Stimulated activated CD4-positive, alpha-beta T cell treated with anti-CD3 and anti-CD28 coated beads, Interleukin-2, amount 100 ng/mL, for 4 hours (primary cell): ENCODE data around the gene PRKCA.

Experiments
- DNase-seq: peaks from one replicate; pipeline ENCODE4 v3.0.0-alpha.2; 2020; ENCODE audit warnings: low read depth

The PRKCA gene

GRCh38 chr17:66654764-66655163 lies 352.4 kb downstream of the PRKCA start:
- DNase-seq: no peak

- DNase-seq: no peak
Measured at GRCh38 chr17:66655461-66655860, 353.0 kb downstream of the PRKCA start.

DNA sequence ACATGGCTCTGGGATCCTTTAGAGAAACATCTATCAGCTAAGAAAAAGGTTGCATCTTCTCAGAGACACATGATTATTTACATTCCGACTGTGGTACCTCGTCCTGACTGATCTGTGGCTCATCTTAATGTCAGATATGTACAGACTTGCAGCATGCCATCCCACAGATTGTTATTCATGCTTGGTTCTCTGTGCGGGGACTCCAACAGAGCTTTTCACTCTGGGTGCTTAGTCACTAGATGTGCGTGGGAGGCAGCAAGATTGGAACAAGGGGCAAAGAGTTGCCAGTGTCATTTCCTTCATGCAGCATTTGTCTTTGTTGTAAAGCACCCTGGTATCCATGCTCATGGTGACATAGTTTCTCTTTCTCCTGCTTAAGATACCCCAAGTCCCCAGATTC lies 353.4 kb downstream of the PRKCA start:
- DNase-seq: peak; percentile 70

GRCh38 chr17:66661411-66662256 lies 359.2 kb downstream of the PRKCA start:
- no peak for DNase-seq

DNA sequence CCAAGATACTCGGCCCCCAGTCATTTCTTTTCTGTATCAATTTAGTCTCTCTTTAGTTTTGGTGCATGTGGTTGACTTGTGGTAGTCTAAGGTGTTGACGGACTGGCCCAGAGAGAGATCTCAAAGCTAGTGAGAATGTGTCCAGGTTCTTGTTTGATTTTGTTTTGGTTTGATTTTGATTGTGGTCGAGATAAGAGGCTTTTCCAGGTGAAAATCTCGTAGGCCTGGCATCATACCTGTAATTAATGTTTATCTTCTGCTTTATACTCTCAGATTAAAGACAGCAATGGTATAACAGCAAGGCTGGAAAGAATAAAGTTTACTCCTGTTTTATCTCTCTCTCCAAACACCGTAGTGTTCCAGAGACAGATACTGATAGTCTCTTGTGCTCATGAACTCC lies 360.1 kb downstream of the PRKCA start:
- DNase-seq: no peak

- no peak for DNase-seq
Measured at GRCh38 chr17:66663041-66663606, 360.7 kb downstream of the PRKCA start.

- no peak for DNase-seq
Measured at GRCh38 chr17:66664336-66664735, 361.9 kb downstream of the PRKCA start.

DNA sequence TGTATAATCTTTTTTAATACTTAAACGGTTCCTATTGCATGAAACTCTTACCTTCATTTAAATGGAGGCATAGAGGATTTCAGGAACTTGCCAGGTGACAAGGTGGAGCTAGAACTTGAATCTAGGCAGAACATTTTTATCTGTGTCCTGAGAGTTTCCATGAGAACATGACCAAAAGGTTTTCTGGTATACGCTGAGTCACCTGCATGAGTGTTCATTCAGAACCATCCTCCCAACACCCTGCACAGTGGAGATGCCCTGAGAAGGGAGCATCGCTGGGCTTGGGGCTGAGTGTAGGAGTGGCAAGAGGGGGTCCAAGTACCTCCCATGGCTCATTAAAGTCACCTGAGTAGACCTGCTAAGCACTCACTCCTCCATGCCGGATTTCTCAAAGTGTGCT lies 362.8 kb downstream of the PRKCA start:
- DNase-seq: no peak

DNA sequence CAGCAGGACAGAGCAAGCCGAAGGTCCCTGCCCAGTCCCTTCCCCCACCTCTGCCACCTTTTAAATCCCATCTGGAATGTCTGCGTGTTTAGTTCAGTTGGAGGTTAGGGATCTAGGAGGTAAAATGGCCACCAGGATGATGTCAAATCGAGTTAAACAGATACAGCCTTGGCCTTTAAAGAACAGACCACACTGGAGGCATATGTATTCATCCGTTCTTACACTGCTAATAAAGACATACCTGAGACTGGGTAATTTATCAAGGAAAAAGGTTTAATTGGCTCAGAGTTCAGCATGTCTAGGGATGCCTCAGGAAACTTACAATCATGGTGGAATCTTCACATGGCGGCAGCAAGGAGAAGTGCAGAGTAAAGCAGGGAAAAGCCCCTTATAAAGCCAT lies 364.7 kb downstream of the PRKCA start:
- no peak for DNase-seq

DNA sequence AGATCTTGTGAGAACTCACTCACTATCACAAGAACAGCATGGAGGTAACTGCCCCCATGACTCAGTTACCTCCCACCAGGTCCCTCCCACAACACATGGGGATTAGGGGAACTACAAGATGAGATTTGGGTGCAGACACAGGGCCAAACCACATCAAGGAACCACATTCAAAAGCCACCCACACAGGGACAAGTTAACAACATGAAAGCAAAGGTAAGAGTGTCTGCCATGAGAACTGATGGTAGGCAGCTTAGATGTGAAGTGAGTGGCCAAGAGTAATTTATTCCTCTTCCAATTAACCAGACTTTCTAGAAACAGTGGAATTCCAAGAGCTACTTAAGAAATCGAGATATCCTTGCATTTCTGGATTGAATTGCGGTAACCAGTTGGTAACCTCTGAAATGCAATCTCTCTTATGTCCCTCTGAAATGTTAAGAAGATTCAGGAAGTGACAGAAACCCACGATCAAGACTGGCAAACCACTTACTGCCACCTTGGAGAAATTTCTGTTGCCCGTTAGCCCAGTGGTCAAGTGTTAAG lies 365.1 kb downstream of the PRKCA start:
- peak; percentile 79 for DNase-seq

DNA sequence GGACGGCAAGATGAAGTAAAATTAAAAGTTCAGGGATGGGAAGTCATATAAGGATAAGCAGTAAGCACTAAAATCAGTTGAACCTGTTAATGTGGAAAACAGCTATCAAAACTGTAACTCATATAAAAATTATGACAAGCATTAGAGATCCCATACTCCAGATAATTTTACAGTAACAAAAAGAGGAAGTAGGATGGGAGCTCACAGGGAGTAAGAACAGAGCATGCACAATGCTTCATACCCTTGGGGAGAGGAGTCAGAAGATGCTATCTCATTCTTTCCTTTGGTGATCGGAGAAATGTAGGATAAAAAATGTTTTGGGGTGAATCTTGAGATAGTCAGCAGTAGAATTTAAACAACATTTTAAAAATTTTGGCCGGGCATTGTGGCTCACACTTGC lies 367.8 kb downstream of the PRKCA start:
- DNase-seq: no peak

DNA sequence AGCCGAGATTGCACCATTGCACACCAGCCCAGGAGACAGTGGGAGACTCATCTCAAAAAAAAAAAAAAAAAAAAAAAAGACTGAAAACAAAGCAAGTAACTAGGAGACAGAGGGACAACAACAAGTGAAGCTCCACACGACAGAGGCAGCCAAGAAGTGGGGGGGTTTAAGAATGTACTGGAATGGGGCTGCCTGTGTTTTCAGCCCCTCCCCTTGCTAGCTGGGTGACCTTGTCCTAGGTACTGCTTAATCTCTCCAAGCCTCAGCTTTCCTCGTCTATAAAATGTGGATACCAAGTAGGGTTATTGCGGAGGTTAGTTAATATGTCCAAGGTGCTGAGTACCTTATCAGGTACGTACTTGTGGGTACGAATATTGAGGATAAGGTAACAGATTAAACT lies 368.7 kb downstream of the PRKCA start:
- no peak for DNase-seq

- peak; percentile 39 for DNase-seq
Measured at GRCh38 chr17:66673668-66674276, 371.4 kb downstream of the PRKCA start.

GRCh38 chr17:66675273-66675990 lies 373.0 kb downstream of the PRKCA start:
- no peak for DNase-seq

DNA sequence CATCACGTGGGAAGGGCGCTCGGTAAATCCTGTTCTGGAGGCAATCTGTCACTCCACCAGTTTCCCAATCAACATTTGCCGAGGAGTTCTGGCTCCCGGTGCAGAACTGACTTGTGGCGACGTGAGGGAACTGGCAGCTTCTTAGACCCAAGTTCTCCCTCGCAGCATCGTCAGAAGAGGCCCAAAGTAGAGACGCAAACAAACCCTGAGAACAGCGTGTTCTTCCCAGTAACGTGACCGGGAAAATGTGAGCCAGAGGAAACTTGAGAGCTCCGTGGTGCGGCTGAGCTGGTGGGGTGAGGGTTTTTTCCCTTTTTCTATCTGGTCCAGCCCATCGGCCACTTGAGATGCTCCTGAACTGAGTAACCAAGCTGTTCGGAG lies 373.6 kb downstream of the PRKCA start:
- no peak for DNase-seq

- DNase-seq: no peak
Measured at GRCh38 chr17:66676421-66676820, 374.0 kb downstream of the PRKCA start.

DNA sequence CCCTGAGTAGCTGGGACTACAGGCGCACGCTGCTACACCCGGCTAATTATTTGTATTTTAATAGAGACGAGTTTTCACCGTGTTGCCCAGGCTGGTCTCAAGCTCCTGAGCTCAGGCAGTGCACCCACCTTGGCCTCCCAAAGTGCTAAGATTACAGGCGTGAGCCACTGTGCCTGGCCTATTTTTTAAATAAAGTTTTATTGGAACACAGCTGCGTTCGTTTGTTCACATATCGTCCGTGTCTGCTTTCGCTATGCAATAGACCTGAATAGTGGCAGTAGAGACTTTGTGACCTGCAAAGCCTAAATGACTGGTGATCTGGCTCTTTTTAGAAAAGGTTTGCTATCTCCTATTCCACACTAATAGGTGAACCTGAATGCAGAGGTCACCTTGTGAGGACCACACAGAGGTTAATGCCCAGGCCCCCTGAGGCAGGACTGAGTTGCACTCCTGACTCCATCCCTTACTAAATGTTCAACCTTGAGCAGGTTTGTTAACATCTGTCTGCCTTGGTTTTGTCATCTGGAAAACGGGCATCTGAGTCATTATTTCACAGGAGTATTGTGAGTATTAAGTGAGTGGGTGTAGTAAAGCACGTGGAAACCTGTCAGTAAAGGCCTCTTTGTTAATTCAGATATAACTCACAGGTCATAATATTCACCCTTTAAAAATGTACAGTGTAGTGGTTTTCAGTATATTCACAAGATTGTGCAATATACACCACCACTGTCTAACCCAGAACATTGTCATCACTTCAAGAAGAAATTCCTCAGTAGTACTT lies 375.0 kb downstream of the PRKCA start:
- no peak for DNase-seq

DNA sequence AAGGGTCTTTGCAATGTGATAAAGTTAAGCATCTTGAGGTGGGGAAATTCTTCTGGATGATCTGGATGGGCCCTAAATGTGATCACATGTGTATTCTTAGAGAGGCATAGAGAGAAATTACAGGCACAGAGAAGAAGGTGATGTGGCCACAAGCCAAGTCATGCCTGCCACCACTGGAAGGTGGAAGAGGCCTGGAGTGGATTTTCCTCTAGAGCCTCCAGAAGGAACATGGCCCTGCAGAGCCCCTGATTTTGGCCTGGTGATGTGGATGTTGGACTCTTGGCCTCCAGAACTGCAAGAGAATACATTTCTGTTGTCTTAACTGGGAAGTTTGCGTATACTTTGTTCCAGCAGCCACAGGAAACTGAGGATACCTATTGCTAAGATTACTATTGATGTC lies 375.6 kb downstream of the PRKCA start:
- DNase-seq: no peak

- no peak for DNase-seq
Measured at GRCh38 chr17:66678827-66679226, 376.4 kb downstream of the PRKCA start.

DNA sequence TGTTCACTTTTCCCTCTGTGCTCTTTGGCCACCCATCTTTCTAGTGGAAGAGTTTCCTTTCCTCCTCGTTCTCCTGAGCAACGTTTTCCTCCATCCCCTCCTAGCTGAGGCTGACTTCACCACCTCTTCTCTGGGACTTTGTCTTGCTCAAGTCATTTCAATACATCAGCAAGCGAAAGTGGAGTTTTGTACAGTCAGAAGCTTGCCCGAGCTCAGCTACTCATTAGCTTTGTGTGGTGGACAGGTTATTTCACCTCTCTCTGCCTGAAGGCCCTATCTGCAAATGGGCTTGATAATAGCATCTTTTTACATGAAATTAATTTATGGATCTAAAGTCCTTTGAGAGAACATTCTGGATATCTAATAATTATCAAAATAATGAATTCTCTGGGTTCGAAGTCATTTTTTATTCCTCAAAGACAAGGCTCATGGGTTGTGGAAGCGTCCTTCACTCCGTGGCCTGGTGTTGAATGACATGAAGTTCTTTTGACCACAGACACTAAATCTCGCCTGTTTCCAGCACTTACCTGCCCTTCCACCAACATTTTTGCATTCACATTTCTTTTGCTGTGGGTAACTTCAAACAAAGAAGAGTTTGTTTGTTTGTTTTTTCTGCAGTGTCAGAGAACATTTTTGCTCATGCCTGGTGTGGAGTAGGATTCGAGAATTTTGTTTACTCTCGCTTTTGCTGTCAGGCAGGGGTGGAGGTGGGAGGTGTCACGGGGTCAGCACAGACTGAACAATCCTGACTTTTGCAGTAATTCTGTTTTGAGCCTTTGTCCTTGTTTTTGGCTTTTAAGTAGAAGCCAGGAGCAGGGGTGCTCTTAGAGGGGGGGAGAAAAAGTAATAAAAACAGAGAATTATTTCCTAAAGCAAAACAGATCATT lies 377.5 kb downstream of the PRKCA start:
- DNase-seq: no peak

DNA sequence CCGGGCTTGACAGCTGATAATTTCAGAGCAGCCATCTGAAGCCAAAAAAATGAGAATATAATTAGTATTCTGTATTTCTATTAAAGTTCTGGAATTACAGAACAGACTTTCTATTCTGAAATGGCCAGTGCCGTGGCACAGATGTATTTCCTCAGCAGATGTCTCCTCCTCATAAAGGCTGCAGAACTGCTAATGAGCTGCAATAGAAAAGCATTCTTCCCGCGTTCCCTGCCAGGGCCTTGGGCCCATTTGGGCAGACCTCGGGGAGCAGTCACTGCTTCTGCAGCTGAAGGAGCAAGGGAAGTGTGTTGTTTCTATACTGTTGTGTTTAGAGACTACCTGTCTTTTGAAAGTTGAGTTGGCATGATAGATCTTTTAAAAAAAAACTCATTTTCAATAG lies 379.9 kb downstream of the PRKCA start:
- DNase-seq: no peak
